Stimulated activated CD4-positive, alpha-beta T cell treated with anti-CD3 and anti-CD28 coated beads, Interleukin-2, amount 100 ng/mL, for 48 hours (primary cell): ENCODE data around the gene CX3CL1.
"Not testable (repeated sequence)": the region's sequence is repeated elsewhere in the genome, so short reads cannot be mapped to it uniquely, and the experiment has no call there.

Source experiments
- DNase-seq, 2 donors: peaks; one replicate each; pipeline ENCODE4 v3.0.0-alpha.2; 2020

CX3CL1 gene

DNA sequence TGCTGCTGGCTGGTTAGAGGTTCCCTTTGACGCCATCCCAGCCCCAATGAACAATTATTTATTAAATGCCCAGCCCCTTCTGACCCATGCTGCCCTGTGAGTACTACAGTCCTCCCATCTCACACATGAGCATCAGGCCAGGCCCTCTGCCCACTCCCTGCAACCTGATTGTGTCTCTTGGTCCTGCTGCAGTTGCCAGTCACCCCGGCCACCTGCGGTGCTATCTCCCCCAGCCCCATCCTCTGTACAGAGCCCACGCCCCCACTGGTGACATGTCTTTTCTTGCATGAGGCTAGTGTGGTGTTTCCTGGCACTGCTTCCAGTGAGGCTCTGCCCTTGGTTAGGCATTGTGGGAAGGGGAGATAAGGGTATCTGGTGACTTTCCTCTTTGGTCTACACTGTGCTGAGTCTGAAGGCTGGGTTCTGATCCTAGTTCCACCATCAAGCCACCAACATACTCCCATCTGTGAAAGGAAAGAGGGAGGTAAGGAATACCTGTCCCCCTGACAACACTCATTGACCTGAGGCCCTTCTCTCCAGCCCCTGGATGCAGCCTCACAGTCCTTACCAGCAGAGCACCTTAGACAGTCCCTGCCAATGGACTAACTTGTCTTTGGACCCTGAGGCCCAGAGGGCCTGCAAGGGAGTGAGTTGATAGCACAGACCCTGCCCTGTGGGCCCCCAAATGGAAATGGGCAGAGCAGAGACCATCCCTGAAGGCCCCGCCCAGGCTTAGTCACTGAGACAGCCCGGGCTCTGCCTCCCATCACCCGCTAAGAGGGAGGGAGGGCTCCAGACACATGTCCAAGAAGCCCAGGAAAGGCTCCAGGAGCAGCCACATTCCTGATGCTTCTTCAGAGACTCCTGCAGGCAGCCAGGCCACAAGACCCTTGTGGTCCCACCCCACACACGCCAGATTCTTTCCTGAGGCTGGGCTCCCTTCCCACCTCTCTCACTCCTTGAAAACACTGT is 11.3 kb downstream of the CX3CL1 start:
- no peak for DNase-seq

DNA sequence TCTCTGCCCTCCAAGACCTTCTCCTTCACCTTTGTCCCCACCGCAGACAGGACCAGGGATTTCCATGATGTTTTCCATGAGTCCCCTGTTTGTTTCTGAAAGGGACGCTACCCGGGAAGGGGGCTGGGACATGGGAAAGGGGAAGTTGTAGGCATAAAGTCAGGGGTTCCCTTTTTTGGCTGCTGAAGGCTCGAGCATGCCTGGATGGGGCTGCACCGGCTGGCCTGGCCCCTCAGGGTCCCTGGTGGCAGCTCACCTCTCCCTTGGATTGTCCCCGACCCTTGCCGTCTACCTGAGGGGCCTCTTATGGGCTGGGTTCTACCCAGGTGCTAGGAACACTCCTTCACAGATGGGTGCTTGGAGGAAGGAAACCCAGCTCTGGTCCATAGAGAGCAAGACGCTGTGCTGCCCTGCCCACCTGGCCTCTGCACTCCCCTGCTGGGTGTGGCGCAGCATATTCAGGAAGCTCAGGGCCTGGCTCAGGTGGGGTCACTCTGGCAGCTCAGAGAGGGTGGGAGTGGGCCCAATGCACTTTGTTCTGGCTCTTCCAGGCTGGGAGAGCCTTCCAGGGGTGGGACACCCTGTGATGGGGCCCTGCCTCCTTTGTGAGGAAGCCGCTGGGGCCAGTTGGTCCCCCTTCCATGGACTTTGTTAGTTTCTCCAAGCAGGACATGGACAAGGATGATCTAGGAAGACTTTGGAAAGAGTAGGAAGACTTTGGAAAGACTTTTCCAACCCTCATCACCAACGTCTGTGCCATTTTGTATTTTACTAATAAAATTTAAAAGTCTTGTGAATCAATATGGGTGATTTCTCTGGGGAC is 12.2 kb downstream of the CX3CL1 start:
- DNase-seq: no peak

DNA sequence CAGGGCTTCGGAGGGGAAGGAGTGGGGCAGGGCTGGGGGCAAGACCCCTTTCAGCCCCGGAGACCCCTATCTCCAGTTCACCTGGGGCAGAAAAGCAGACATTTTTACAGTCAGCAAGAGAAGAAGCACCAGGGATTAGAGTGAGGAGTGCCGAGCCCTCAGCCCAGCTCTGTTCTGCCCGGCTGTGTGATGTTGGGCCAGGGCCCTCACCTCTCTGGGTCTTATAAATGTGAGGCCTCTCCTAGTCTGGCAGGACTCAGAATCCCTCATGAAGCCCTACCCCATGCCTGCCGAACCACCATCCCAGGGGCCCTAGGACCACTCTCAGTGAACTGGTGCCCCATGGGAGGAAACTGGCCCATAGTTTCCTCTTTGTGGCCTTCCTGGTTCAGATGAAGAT is 12.8 kb downstream of the CX3CL1 start:
- no peak for DNase-seq

DNA sequence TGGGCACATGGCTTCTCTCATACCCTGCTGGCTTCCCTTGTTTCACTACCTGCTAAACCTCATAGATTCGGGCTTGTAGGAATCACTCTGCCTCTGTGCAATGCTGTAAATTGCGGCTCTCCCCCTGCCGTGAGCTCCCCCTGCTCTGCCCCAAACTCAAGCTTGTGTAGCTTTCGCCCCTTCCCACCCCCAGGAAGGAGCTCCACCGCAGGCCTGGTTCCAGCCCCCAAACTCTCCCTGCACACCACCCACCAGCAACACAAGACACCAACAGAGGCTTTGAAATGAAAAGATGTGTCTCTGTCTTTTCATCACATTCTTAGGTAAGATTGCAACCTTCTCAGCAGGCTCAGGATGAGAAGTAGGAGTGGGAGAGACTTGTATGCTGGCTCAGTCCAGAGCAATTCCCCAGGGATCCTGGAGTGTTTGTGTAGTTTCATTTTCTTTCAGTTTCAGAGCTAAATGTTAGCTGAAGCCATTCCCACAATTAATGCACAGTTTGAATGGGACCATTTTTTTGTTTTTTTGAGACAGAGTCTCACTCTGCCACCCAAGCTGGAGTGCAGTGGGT is 14.2 kb downstream of the CX3CL1 start:
- DNase-seq: no peak

DNA sequence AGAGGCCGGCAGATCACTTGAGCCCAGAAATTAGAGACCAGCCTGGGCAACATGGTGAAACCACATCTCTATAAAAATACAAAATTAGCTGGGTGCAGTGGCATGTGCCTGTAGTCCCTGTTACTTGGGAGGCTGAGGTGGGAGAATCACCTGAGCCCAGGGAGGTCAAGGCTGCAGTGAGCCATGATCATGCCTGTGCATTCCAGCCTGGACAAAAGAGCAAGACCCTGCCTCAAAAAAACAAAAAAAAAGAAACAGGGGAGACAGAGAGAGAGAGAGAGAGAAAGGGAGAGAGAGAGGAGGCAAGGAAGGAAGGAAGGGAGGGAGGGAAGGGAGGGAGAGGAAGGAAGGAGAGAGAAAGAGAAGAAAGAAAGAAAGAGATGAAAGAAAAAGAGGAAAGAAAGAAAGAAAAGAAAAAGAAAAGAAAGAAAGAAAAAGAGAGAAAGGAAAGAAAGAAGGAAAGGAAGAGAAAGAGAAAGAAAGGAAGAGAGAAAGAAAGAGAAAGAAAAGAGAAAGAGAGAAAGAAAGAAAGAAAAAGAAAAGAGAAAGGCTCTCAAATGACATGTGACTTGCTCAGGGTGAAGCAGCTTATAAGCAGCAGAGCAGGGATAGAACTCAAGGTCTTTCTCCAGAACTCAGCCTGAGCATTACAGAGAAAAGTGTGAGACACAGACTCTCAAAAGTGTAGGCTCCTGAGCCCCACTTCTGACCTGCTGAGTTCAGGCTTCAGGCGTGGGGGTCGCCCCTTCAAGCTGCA is 15.5 kb downstream of the CX3CL1 start:
- no peak for DNase-seq

DNA sequence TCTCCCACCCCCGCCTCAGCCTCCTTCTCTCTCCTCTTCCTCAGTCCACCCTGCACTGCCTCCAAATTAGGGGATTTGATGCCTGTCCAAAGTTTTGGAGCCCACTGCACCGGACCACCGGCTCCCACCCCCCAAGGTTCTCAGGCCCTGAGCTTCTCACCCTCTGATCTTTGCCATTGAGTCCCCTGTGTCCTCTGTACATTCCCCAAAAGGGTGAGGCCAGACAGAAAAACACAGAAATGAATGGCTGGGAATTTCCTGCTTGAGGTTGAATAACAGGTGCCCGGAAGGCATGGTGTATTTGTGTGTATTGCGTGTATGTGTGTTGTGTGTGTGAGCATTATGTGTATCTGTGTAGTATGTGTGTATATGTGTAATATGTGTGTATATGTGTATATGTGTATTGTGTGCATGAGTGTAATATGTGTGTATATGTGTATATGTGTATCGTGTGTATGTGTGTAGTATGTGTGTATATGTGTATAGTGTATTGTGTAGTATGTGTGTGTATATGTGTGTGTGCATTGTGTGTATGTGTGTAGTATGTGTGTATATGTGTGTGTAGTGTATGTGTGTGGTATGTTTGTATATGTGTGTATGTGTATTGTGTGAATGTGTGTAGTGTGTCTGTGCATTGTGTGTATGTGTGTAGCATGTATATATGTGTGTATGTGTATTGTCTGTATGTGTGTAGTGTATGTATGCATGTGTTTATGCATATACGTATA is 16.2 kb downstream of the CX3CL1 start:
- no peak for DNase-seq

DNA sequence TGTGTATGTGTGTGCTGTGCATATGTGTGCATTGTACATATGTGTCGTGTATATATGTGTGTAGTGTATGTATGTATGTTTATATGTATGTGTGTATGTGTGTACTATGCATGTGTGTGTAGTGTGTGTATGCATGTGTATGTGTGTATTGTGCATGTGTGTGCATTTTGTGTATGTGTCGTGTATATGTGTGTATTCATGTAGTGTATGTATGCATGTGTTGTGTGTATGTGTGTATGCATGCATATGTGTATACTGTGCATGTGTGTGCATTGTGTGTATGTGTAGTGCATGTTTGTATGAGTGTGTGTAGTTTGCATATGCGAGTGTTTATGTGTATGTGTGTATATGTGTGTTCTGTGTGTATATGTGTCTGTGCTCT is 16.8 kb downstream of the CX3CL1 start:
- no peak for DNase-seq

DNA sequence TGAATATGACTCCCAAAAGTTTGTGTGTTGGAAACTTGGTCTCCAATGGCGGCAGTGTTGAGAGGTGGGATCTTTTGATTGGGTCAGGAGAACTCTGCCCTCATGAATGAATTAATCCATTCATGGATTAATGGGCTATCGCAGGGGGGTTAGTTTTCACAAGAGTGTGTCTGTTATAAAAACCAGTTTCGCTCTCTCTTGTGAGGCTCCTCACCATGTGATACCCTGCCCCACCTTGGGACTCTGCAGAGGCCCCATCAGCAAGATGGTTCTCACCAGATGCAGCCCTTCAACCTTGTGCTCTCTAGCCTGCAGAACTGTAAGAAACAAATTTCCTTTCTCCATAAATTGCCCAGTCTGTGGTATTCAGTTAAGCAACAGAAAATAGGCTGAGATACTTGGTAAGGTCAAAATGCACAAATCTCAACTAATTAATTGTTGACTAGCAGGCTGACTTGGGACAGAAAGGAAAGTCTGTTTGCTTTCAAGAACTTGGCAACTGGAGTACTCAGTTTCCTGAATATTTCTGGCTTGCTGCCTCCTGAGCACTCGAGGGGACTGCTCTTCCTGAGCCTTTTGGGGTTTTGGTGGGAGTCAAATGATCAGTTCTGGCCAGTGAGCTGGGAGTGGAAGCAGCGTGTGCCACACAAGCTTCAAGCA is 18.5 kb downstream of the CX3CL1 start:
- no peak for DNase-seq

DNA sequence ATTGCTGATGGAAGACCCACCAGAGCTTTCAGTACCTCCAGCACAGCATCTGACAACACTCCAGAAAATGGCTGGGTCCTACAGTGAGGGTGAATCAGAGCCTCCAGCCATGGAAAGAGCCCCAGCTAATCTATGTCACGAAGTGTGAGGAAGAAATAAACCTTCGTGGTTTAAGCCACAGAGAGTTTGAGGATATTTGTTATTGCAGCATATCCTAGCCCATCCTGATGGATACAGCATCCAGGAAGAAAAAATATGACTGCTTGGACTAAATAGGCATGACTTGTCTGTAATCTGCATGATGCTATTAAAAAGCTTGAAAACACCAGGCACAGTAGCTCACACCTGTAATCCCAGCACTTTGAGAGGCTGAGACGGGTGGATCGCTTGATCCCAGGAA is 19.0 kb downstream of the CX3CL1 start:
- DNase-seq: no peak

DNA sequence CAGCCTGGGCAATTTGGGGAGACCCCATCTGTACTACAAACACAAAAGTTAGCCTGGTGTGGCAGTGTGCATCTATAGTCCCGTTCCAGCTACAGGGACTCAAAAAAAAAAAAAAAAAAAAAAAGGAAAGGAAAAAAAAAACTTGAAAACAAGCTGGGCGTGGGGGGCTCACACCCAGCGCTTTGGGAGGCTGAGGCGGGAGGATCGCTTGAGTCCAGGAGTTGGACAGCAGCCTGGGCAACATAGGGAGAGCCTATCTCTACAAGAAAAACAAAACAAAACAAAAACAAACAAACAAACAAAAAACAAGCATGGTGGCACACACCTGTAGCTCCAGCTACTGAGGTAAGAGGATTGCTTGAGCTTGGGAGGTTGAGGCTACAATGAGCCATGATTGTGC is 19.4 kb downstream of the CX3CL1 start:
- DNase-seq: no peak

DNA sequence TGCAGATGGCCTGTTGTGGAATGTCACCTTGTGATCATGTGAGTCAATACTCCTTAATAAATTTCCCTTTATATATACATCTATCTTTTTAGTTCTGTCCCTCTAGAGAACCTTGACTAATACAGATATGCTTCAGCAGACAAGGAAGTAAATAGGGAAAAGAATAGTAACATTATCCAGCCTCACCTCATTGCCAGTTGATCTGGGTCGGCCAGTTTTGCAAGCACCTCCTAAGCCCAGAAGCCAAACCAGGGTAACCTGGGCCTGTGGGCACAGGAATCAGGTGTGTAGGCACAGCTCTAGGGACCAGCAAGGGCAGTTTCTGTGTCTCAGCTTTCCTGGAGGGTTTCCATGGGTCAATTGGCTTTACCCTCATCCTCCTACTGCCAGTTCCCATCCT is 20.4 kb downstream of the CX3CL1 start:
- DNase-seq: no peak

DNA sequence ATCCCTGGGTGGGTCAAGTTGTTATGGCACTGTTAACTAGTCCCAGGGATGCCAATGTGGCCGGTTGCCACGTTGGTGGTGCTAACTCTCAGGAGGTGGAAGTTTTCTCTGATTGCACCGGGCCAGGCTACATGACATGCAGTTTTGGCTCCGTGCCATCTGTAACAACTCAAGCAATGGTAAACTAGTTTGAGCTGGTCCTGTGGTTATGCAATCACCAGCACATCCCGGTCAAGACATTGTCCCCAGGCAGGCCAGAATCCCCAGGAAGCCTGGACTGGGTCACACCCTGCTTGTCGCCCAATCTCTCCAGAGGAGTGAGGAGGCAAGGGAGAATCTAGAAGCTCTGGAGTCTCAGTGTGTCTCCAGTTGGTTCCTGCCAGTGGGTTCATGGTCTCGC is 22.2 kb downstream of the CX3CL1 start:
- DNase-seq: no peak

DNA sequence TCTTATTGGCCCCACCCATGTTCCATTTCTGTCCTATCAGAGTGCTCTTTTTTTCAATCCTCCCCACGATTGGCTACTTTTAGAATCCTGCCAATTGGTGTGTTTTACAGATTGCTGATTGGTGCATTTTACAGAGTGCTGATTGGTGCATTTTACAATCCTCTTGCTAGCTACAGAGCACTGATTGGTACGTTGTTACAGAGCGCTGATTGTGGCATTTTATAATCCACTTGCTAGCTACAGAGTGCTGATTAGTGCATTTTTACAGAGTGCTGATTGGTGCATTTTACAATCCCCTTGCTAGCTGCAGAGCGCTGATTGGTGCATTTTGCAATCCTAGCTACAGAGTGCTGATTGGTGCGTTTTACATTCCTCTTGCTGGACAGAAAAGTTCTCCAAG is 22.7 kb downstream of the CX3CL1 start:
- DNase-seq: no peak

DNA sequence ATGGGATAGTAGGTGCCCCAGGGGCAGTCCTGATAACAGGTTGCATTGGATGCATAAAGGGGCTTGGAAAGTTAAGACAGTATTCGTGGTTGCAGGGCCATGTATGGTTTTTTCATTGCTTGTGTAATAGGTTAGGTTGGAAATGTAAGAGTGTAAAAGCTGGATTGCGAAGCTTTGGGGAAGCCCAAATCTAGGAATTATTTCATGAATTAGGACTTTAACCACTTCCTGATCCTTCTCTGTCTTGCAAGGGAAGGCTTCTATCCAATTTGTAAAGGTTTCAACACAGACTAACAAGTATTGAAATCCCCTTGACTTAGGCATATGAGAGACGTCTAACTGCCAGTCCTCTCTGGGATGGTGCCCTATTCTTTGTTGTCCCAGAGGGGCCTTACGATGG is 24.5 kb downstream of the CX3CL1 start:
- DNase-seq: no peak

DNA sequence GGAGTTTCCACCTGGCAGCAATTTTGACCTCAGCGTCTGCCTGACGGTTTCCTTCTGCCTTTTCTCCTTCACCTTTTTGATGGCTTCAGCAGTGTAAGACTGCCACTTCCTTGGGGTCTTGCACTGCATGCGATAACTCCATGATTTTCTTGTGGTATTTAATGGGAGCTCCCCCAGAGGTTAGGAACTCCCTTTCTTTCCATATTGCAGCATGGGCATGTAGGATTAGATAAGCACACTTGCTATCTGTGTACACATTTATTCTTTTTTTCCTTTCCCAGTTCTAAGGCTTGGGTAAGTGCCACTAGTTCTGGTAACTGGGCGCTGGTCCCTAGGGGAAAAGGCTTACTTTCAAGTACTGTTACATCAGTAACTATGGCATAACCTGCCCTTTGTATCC is 25.2 kb downstream of the CX3CL1 start:
- DNase-seq: not testable (repeated sequence)

DNA sequence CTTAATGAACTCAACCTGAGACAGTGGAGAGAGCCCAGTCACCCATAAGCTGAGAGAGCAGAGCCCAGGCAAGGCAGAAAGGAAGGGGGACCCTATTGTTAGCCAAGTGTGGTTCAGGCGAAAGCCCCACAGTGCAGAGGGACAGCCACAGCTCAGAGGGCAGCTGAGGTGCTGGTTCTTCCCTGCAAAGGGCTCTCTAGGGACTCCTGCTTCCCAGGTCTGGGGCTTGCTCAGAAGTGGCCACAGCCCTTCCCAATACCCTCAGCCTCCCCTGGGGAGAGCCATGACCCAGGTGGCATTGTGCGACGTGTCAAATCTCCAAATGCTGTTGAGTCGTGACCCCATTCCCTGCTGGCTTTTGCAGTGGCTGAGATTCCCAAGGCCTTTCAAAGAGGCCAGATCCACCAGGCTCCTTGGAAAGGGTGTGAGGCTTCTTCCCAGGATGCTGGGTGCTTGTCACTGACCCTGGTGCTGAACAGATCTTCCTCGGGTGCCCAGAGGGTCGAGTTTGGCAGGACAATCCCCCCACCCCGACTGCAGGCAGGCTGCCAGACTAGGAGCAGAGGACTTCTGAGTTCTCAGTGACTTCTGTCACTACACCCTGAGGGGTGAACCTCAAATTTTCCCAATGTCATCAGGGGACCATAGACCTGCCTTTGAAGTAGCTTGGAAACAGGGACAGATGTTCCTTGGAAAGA is 29.8 kb downstream of the CX3CL1 start:
- no peak for DNase-seq

DNA sequence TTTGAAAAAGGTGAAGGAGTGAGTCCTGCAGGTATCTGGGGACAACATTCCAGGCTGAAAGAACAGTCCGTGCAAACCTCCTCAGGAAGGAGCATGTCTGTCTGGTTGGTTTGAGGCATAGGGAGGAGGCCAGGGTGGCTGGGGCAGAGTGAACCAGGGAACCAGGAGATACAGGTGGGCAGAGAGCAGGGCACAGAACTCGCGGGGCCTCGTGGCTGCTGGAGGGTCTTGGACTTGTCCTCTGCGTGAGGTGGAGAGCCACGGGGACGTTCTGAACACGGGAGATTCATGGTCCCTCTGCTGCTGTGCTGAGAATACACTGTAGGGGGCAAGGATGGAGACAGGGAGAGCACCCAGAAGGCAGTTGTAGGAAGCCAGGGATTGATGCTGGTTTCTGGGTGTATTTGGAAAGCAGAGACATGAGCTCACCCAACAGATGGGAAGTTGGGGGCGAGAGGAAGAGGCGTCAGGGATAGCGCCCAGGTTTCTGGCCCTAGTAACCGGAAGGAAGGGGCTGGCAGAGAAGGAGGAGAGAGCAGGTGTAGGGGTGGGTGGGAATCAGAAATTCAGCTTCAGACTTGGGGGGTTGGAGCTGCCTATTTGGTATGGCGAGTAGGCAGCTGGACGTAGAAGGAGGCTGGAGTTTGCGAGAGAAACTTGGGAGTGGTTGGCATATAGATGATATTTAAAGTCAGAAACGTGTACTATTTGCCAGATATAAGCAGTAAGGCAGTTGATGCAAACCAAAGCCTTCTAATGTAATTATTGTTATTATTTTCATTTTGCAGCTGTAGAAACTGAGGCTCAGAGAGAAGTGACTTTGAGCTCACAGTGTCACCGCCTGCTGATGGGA is 31.9 kb downstream of the CX3CL1 start, which contains the start of gene CCL17:
Gene CCL17, plus strand, starts transcription at position 803 of the 853 bp plus-strand sequence. CDS start 9,166 bp downstream, outside the sequence.
- no peak for DNase-seq

DNA sequence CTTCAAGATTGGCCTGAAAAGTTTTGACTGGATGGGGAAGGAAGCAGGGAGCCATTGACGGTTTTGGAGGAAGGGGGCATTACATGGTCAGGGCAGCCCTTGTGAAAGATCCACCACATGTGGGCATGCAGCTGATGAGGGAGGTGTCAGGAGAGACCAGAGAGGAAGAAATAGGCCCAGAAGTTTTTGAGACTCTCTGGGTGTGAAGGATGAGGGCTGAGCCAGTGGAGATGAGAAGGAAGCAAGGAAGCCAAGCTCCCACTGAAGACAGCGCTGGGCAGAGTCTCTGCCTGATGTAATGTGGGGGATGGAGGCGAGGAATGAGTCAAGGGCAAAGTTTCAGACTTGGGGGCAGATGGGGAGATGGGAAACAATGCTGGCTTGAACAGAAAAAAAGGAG is 32.8 kb downstream of the CX3CL1 start:
- no peak for DNase-seq

DNA sequence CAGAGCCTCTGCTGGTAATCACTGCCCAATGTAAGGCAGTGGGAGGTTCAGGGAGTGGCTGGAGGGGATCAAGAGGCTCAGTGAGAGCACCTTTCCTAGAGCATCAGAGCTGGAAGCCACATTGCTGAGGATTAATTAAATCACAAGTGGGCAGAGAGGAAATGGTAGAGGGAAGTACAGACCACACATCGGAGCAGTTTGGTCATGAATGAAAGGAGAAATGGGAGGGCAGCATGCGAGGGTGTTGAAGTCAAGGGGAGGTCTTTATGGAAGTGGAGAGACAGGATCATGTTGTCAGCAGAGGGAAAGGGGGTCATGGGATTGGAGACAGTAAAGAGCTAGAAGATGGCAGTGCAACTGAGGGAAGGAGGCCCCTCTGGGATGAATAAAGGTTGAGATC is 34.6 kb downstream of the CX3CL1 start:
- DNase-seq: no peak
